HEK293T (cell line): ENCODE results near the gene HMSD.

Source experiments
- CTCF ChIA-PET: fragments of 350-600 bp; formaldehyde crosslinking; extraction: SDS; loops from one replicate; lab custom pipeline; 2021; ENCODE audit warnings: antibody characterized with exemption, inconsistent platforms; lab: Yijun Ruan, JAX
- POLR2A ChIA-PET: fragments of 350-600 bp; formaldehyde crosslinking; extraction: SDS; loops from one replicate; lab custom pipeline; 2020; ENCODE audit warnings: antibody characterized with exemption, inconsistent platforms; lab: Yijun Ruan, JAX
- DNase-seq: peaks from one replicate; pipeline ENCODE4 v3.0.0; 2012; ENCODE audit warnings: mixed read lengths; ENCODE audit errors: extremely low spot score
- ARNT ChIP-seq: fragments of 450-650 bp; IDR thresholded peaks from 2 replicates; pipeline ENCODE4 v1.6.1; 2017; ENCODE audit warnings: mild to moderate bottlenecking
- BHLHE40 ChIP-seq: fragments of 450-650 bp; IDR thresholded peaks from 2 replicates; pipeline ENCODE4 v1.6.1; 2016; ENCODE audit warnings: mild to moderate bottlenecking, moderate library complexity, borderline replicate concordance
- CTBP1 ChIP-seq: fragments of 450-650 bp; IDR thresholded peaks from 2 replicates; pipeline ENCODE4 v1.6.1; 2016; ENCODE audit warnings: borderline replicate concordance
- ELF4 ChIP-seq: fragments of 450-650 bp; IDR thresholded peaks from 2 replicates; pipeline ENCODE4 v1.6.1; 2017; ENCODE audit warnings: antibody characterized with exemption
- FOXA1 ChIP-seq: fragments of 450-650 bp; IDR thresholded peaks from 2 replicates; pipeline ENCODE4 v1.6.1; 2016; ENCODE audit warnings: mild to moderate bottlenecking
- FOXK2 ChIP-seq: fragments of 450-650 bp; IDR thresholded peaks from 2 replicates; pipeline ENCODE4 v1.6.1; 2016; ENCODE audit warnings: mild to moderate bottlenecking
- FOXM1 ChIP-seq: fragments of 450-650 bp; IDR thresholded peaks from 2 replicates; pipeline ENCODE4 v1.6.1; 2017; ENCODE audit warnings: mild to moderate bottlenecking, borderline replicate concordance
- HDGF ChIP-seq: fragments of 450-650 bp; IDR thresholded peaks from 2 replicates; pipeline ENCODE4 v1.6.1; 2017; ENCODE audit warnings: antibody characterized with exemption, borderline replicate concordance
- L3MBTL2 ChIP-seq: fragments of 450-650 bp; conservative IDR thresholded peaks from 2 replicates; pipeline ENCODE4 v1.6.1; 2016; ENCODE audit warnings: mild to moderate bottlenecking
- LEF1 ChIP-seq: fragments of 450-650 bp; IDR thresholded peaks from 2 replicates; pipeline ENCODE4 v1.6.1; 2017; ENCODE audit warnings: mild to moderate bottlenecking, borderline replicate concordance
- NFRKB ChIP-seq: fragments of 450-650 bp; IDR thresholded peaks from 2 replicates; pipeline ENCODE4 v1.6.1; 2016; ENCODE audit warnings: mild to moderate bottlenecking, moderate library complexity
- PKNOX1 ChIP-seq: fragments of 450-650 bp; IDR thresholded peaks from 2 replicates; pipeline ENCODE4 v1.6.1; 2016
- SP1 ChIP-seq: fragments of 450-650 bp; IDR thresholded peaks from 2 replicates; pipeline ENCODE4 v1.6.1; 2017
- SUZ12 ChIP-seq: fragments of 450-650 bp; IDR thresholded peaks from 2 replicates; pipeline ENCODE4 v1.6.1; 2016; ENCODE audit warnings: mild to moderate bottlenecking
- TARDBP ChIP-seq: fragments of 450-650 bp; IDR thresholded peaks from 2 replicates; pipeline ENCODE4 v1.6.1; 2016
- ZNF384 ChIP-seq: fragments of 450-650 bp; IDR thresholded peaks from 2 replicates; pipeline ENCODE4 v1.6.1; 2016

Gene HMSD

GRCh38 chr18:63971320-63972001 lies 22.4 kb downstream of the HMSD start:
- TF ChIP-seq ZNF384 (no peak), FOXM1 (no peak), FOXA1 (no peak), ARNT (no peak), TARDBP (no peak), NFRKB (no peak), FOXK2 (no peak), ELF4 (no peak), SP1 (no peak)
- POLR2A ChIA-PET = no interaction called here
- CTCF ChIA-PET = no interaction called here
- no peak for DNase-seq

- no peak for DNase-seq
Measured at GRCh38 chr18:63972002-63972376, 22.9 kb downstream of the HMSD start.

GRCh38 chr18:63974991-63975390 lies 25.9 kb downstream of the HMSD start:
- POLR2A ChIA-PET = no interaction called here
- DNase-seq = no peak
- CTCF ChIA-PET = interaction anchor here (1.1 kb wide), 1 partner anchor 11 kb away, joined by 4 read pairs; no protein-coding TSS in a partner anchor
- no peak for TF ChIP-seq ARNT
- TF ChIP-seq SP1 = no peak
- no peak for TF ChIP-seq TARDBP
- no peak for TF ChIP-seq ZNF384
- no peak for TF ChIP-seq FOXM1
- no peak for TF ChIP-seq ELF4
- TF ChIP-seq L3MBTL2 = no peak
- no peak for TF ChIP-seq HDGF
- no peak for TF ChIP-seq BHLHE40
- TF ChIP-seq PKNOX1 = no peak
- TF ChIP-seq FOXK2 = no peak
- TF ChIP-seq SUZ12 = no peak
- TF ChIP-seq NFRKB = no peak
- no peak for TF ChIP-seq CTBP1
- TF ChIP-seq FOXA1 = no peak
- no peak for TF ChIP-seq LEF1

More at GRCh38 chr18:63972002-63972376, 22.9 kb downstream of the HMSD start:
- ChIA-PET CTCF (no interaction called here), POLR2A (no interaction called here)
- no peak for TF ChIP-seq SP1
- TF ChIP-seq ARNT = no peak
- no peak for TF ChIP-seq TARDBP
- TF ChIP-seq BHLHE40 = no peak
- TF ChIP-seq ELF4 = no peak
- no peak for TF ChIP-seq FOXM1
- TF ChIP-seq NFRKB = no peak
- TF ChIP-seq CTBP1 = no peak

- no peak for TF ChIP-seq PKNOX1
- TF ChIP-seq HDGF = no peak
- POLR2A ChIA-PET = no interaction called here
- no peak for DNase-seq
- CTCF ChIA-PET = interaction anchor here (1.1 kb wide), 1 partner anchor 12 kb away, joined by 4 read pairs; no protein-coding TSS in a partner anchor
Measured at GRCh38 chr18:63975628-63976027, 26.5 kb downstream of the HMSD start.

- POLR2A ChIA-PET = no interaction called here
- TF ChIP-seq ARNT (no peak), ELF4 (no peak), SUZ12 (no peak), BHLHE40 (no peak), SP1 (no peak), HDGF (no peak), LEF1 (no peak), NFRKB (no peak), FOXA1 (no peak), CTBP1 (no peak), PKNOX1 (no peak), ZNF384 (no peak), FOXK2 (no peak), TARDBP (no peak), L3MBTL2 (no peak), FOXM1 (no peak)
- CTCF ChIA-PET = no interaction called here
- no peak for DNase-seq
Measured at GRCh38 chr18:63977040-63977439, 27.9 kb downstream of the HMSD start.

GRCh38 chr18:63979409-63979920 lies 30.4 kb downstream of the HMSD start:
- ChIA-PET POLR2A (no interaction called here), CTCF (interaction anchor here (0.6 kb wide), 1 partner anchor 88 kb away, joined by 3 read pairs; no protein-coding TSS in a partner anchor)
- TF ChIP-seq FOXK2 (no peak), CTBP1 (no peak), ZNF384 (no peak), SUZ12 (no peak), FOXA1 (no peak), BHLHE40 (no peak), TARDBP (no peak), HDGF (no peak), ELF4 (no peak), ARNT (no peak)
- peak; percentile 39 for DNase-seq
